ENCODE measurements around the gene THSD4.
"Not testable (repeated sequence)": the region's sequence is repeated elsewhere in the genome, so short reads cannot be mapped to it uniquely, and the experiment has no call there.

DNA sequence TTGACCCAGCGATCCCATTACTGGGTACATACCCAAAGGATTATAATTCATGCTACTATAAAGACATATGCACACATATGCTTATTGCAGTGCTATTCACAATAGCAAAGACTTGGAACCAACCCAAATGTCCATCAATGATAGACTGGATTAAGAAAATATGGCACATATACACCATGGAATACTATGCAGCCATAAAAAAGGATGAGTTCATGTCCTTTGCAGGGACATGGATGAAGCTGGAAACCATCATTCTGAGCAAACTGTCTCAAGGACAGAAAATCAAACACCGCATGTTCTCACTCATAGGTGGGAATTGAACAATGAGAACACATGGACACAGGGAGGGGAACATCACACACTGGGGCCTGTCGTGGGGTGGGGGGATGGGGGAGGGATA lies 286.5 kb downstream of the THSD4 start:
- TF ChIP-seq, protein P1, sequence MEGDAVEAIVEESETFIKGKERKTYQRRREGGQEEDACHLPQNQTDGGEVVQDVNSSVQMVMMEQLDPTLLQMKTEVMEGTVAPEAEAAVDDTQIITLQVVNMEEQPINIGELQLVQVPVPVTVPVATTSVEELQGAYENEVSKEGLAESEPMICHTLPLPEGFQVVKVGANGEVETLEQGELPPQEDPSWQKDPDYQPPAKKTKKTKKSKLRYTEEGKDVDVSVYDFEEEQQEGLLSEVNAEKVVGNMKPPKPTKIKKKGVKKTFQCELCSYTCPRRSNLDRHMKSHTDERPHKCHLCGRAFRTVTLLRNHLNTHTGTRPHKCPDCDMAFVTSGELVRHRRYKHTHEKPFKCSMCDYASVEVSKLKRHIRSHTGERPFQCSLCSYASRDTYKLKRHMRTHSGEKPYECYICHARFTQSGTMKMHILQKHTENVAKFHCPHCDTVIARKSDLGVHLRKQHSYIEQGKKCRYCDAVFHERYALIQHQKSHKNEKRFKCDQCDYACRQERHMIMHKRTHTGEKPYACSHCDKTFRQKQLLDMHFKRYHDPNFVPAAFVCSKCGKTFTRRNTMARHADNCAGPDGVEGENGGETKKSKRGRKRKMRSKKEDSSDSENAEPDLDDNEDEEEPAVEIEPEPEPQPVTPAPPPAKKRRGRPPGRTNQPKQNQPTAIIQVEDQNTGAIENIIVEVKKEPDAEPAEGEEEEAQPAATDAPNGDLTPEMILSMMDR (conservative IDR thresholded peaks at IDR 0.05 in 1 of 2, IDR thresholded peaks at IDR 0.05 in 1 of 2; ENCODE audit: low read depth in 1 of 2, low read length in 2 of 2), result not testable (repeated sequence)
- not testable (repeated sequence) for TF ChIP-seq EZH2 (IDR thresholded peaks at IDR 0.05; ENCODE audit: low read length, missing control alignments)

Measured in fibroblast of lung (primary cell).